HG02870 (cell line): ENCODE results near the gene LDLRAD4.
"Not testable (repeated sequence)": the region's sequence is repeated elsewhere in the genome, so short reads cannot be mapped to it uniquely, and the experiment has no call there.

Experiments
- ATAC-seq: cut with Tn5 transposase; IDR thresholded peaks from one replicate; pipeline ENCODE4 v1.9.1; 2021; ENCODE audit warnings: mild to moderate bottlenecking, moderate library complexity; ENCODE audit not compliant: unreplicated experiment

Gene LDLRAD4

DNA sequence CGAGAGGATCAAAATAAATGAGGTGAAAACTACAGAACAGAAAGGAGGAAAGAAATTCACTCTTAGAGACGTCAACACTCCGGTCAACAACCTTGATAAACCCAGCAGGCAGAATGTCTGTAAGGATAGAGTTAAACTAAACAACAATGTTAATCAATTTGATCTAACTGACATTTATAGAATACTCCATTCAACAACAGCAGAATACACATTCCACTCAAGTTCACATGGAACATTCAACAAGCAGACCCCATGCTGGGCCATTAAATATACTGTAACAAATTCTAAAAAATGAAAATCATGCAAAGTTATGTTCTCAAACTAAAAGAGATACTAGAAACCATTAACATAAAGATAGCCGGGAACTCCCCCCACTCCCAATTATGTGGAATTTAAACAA, 466.0 kb downstream of the LDLRAD4 start:
- ATAC-seq = no peak

DNA sequence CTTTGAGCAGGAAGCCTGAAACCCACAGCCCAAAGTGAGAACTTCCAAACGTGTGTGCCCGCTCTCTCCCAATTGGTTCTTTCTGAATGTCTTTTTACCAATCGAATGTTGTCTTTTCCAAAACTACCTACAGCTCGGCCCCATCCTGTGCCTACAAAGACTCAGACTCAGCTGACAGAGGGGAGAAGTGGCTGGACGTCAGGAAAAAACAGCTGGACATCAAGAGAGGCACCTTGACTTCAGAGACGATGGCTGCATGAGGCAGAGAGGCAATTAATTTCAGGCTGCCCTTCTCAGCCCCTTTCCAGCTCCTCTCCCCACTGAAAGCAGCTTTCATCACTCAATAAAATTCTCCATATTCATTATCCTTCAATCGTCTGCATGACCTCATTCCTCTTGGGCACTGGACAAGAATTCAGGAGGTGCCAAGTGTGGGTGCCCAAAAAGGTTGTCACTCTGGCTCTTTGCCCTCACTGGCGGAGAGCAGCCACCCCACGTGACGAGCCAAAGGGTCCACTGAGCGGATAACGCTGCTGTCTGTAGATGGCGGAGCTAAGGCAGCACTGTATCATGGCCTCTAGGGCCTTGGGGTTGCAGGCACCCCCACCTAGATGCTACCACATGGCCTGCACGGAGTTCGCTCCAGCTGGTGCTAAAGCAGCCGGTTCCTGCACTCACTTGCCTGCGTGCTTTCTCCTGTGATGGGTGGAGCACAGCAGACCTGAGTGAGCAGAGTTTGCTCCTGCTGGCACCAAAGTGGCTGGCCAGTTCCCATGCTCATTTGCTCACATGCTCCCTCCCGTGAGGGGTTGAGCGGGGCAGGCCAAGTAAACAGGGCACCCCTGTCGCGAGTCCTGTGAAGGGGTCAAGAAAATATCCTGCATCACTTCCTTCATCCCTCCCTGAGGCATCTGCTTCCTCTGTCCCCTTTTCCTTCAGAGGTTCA, 469.9 kb downstream of the LDLRAD4 start:
- no peak for ATAC-seq

DNA sequence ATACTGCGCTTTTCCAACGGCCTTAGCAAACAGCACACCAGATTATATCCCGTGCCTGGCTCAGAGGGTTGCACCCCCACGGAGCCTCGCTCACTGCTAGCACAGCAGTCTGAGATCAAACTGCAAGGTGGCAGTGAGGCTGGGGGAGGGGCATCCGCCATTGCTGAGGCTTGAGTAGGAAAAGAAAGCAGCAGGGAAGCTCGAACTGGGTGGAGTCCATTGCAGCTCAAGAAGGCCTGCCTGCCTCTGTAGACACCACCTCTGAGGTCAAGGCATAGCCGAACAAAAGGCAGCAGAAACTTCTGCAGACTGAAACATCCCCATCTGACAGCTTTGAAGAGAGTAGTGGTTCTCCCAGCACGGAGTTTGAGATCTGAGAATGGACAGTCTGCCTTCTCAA, 471.5 kb downstream of the LDLRAD4 start:
- not testable (repeated sequence) for ATAC-seq

DNA sequence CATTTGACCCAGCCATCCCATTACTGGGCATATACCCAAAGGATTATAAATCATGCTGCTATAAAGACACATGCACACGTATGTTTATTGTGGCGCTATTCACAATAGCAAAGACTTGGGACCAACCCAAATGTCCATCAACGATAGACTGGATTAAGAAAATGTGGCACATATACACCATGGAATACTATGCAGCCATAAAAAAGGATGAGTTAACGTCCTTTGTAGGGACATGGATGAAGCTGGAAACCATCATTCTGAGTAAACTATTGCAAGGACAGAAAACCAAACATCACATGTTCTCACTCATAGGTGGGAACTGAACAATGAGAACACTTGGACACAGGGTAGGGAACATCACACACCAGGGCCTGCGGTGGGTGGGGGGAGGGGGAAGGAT, 476.8 kb downstream of the LDLRAD4 start:
- not testable (repeated sequence) for ATAC-seq

DNA sequence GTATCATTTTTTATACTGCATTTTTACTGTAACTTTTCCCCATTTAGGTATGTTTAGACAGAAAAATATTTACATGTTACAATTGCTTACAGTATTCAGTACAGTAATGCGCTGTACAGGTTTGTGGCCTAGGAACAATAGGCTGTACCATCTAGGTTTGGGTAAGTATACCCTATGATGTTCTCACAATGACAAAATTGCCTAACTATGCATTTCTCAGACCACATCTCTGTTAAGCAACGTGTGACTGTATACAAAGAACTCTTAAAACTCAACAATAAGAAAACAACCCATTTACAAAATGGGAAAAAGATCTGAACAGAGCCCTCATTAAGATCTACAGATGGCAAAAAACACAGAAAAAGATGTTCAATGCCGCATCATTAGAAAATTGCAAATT, 478.4 kb downstream of the LDLRAD4 start:
- no peak for ATAC-seq

DNA sequence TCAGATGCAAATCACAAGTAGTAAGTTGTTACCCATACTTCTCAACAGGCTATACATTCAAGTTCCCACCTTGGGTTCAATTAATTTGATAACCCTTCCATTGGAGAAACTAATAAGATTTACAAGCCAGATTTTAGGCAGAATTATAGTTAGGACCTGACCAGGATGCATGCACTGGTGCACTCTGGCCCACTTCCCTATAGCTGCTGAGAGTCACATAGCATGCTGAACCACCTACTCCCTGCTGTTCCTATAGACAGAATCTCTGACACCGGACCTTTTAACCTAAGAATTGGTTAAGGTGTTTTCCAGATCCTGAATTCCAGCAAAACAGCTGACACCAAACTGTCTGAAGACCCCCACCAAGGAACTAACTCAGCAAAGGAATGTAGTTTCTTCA, 481.6 kb downstream of the LDLRAD4 start:
- ATAC-seq = no peak
